GM19372 (cell line): ENCODE data around the gene ALK.

ENCODE experiments used
- ATAC-seq: cut with Tn5 transposase; IDR thresholded peaks from one replicate; pipeline ENCODE4 v1.9.1; 2021; ENCODE audit warnings: mild to moderate bottlenecking, low read depth, moderate library complexity; ENCODE audit not compliant: unreplicated experiment

The ALK gene

DNA sequence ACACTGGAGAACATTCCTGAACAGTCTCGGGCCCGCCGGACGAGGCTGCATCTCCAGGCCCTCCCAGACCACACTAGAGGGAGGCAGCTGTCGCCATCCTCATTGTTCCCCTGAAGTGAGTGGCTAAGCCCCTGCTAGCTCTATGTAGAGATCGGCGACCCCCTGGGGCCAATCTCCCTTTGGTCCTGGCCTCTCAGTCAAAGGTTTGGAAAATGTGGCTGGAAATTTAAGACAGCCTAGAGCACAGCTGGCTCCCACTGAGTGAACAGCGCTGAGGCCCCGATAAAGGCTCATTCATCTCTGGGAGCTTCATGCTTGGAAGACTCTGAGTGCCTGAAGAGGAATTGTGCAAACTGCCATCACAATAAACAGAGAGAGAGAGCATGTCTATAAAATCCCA, 445.9 kb downstream of the ALK start:
- ATAC-seq = no peak

DNA sequence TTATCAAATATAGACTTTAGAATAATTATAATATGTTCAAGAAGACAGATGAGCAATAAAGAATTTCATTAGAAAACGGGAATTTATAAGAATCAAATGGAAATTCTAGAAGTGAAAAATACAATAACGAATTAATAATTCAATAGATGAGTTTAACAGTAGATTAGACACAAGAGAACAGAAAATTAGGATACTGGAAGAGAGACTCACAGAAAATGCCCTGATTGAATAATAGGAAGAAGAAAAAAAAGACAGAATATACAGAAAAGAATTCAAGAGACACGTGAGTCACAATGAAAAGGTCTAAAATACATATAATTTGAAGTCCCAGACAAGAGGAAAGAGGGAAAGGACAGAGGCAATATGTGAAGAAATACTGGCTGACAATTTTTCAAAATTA, 451.4 kb downstream of the ALK start:
- no peak for ATAC-seq

GRCh38 chr2:29469516-29469915, 451.9 kb downstream of the ALK start:
- ATAC-seq = no peak

- no peak for ATAC-seq
Measured at GRCh38 chr2:29463181-29463900, 458.0 kb downstream of the ALK start.

DNA sequence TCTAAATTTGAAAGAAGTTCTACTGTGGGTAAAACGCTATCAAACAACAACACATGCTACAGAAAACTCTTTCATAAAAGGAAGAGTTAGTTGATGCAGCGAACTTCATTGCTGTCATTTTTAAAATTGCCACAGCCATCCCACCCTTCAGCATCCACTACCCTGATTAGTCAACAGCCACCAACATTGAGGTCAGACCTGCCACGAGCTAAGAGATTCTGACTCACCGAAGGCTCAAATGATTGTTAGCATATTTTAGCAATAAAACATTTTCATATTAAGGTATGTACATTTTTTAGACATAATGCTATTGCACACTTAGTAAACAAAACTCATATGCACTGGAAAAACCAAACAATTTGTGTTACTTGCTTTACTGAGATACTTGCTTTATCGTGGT, 459.1 kb downstream of the ALK start:
- ATAC-seq = no peak

DNA sequence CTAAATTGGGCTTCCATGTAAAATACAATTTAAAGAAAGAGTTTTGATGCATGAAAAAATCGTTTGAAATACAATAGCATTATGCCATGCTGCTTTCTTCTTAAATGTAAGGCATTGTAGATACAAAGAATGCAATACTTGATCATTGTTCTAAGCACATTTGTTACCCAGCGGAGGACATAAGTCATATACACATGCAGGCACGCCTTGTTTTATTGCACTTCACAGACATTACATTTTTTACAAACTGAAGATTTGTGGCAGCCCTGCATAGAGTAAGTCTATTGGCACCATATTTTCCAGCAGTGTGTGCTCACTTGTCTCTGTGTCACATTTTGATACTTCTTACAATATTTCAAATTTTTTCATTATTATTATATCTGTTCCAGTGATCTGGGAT, 461.2 kb downstream of the ALK start:
- no peak for ATAC-seq

DNA sequence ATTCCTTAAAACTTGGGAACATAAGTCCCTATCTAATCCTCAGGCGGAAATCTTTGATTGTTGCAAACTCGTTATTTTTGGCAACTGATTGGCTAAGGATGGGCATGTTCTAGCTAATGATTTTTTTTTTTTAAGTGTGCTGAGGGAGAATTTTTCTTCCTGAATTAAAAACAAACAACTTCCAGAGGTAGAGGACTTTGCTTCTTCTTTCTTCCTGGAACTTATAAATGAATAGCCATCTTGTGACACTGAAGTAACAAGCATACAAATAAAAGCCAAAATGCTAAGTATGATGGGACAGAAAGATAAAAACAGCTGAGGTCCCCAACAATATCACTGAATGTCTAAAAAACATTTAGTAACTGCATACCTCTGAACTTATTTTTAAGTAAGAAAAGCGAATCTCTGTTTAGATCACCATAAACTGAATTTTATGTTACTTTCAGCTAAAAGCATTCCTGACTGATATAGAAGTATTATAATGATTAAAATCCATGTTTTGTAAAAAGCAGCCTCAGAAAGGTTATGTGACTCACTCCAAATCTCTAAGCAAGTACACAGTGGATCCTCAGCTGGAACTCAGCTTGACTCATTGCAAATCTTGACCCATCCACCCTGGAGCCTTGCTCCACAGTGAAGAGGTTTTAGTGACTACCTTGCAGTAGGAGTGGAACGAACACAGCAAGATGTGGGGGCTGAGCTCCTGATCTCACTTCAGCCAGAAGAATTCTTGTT, 461.8 kb downstream of the ALK start:
- ATAC-seq = no peak

DNA sequence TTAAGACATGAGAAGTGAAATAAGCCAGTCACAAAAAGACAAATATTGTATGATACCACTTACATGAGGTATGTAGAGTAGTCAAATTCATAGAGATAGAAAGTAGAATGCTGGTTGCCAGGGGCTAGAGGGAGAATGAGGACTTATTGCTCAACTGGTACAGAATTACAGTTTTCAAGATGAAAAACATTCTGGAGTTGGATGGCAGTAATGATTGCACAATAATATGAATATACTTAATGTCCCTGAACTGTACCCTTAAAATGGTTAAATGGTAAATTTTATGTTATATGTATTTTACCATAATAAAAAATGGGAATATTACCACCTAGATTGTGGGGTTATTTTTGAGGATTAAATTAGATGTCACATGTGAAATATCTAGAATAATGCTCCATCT, 465.0 kb downstream of the ALK start:
- ATAC-seq = no peak

- ATAC-seq = no peak
Measured at GRCh38 chr2:29455200-29455860, 466.1 kb downstream of the ALK start.

DNA sequence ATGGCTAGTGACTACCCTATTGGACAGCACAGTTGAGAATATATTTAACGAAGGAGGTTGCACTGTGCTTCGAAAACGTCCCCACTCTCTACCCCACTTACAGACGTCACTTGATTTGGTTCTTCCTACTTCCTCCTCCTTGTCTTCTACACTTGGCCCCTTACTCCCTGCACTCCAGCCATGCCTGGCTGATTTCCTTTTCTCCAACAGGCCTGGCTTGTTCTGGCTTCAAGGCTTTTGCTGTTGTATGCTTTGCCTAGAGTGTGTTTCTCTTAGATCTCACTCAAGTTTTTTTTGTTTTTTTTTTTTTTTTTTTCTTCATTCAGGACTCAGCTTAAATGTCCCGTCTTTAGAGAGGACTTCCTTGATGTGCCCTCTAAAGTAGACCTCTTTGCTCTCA, 469.4 kb downstream of the ALK start:
- ATAC-seq = no peak

DNA sequence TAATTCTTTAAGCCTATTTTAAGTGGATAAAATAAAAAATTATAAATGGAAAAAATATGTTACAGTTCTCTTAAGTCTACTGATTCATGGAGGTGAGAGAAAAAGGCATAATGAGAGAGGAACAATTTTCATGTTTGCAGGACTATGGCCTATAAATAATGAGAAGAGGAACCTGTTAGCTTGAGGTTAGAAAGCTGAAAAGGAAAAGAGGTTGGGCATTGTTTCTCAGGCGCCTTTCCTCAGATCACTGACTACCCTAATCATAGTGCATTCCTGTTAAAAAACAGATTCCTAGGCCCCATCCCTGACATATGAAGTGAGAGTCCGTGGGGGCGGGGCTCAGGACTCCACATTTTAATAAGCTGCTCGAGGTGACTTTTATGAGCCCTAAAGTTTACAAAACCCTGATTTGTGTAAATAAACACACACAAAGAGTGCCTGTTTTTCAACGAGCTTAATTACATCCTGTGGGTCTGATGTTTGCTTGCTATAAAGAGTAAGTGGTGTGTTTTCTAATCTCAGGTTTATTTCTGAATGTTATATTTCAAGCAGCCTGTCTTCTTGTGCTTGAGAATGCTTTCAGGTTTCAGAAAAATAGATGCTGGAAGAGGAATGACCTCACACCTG, 470.7 kb downstream of the ALK start:
- no peak for ATAC-seq

DNA sequence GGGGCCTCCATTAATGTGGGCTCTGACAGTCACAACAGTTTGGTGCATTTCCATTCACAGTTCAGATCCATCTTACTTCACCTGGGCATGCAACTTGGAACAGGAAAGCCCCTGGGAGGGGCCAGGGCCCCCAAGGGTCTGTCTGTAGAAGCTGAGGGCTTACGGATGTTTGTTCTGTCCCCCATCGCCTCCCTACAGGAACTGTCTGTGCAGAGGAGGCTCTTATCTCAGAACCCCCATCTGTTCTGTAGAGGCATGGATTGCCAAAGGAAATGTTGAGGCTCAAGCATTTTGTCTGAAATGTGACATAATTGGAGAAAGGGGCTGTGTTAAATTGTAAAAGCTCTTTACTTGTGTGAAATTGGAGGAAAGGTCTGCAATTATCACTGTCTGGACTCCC, 471.9 kb downstream of the ALK start:
- ATAC-seq = no peak

DNA sequence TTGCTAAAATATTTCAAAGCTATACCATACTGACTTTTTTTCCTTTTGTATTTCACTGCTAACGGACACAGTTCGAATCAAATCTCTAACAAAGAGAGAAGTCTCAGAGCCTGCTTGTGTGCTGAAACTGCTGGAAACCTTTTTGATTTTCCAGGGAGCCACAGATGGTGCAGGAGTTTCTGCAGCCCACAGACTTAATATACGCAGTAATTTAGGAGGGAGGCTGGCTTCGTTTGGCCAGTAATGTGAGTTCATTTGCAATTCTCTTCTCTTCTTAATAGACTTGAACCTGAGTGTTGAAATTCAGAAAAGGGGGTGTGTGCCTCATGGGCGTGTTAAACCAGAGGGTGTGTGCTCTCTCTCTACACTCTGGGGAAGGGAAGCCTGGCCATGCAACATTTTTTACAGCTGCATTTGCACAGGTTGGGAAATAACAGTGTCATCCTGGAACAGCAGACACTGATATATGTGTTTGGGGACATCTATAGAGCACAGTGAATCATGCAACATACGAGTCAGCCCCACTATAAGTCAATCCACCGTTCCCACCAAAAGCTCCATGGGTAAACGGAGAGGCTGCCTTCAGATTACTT, 473.2 kb downstream of the ALK start:
- ATAC-seq = no peak

GRCh38 chr2:29447513-29447912, 473.9 kb downstream of the ALK start:
- no peak for ATAC-seq

DNA sequence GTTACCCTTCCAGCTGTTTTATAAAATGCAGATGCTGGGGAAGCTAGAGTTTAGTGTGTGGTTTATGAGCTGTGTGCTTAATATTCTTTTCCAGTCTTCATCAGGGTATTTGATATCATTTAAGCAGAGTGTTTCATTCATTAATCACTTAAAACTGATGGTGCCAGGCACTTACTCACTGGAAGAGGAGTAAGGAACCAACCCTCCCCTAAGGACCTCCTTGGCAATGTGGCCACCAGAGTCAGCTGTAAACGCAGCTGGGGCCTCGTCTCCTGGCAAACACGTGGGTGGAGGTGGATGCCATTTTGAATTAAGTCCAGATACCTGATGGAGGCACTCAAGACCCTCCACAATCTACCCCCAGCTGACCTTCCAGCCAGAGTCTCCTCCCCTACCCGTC, 474.5 kb downstream of the ALK start:
- no peak for ATAC-seq

GRCh38 chr2:29444150-29444549, 477.2 kb downstream of the ALK start:
- no peak for ATAC-seq

GRCh38 chr2:29443627-29444026, 477.8 kb downstream of the ALK start:
- ATAC-seq = no peak

- no peak for ATAC-seq
Measured at GRCh38 chr2:29443151-29443550, 478.2 kb downstream of the ALK start.

DNA sequence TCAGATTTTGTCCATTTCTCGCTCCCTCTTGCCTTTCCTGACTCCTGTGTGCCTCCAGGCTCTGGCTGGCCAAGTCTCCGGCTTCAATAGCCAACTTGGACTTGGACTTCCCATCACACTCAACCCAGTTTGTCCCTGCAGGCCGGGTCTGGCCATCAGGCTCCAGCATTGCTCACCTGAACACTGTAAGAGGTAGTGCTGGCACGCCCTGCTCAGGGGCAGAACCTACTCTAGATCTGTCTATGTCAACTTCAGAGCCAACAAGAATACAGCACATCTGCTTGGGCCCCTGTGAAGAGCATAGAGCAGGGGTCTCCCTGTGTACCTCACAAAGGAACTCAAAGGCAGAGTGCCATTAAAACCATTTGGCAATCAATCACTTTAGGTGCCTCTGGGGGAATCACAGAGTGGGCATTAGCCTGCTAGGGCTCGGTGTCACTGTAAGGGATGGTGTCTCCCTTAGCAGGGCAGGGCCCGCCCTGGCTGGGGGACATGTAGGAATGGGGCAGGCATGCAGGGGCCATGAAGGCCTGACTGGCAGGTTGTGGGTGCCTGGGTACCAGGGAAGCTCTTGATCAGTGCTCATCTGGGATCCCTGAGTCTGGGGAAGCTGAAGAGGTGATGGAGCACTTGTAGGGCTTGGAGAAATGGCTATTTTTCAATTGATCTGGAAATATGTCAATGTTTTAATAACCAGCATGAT, 480.3 kb downstream of the ALK start:
- no peak for ATAC-seq

GRCh38 chr2:29433920-29434319, 487.5 kb downstream of the ALK start:
- no peak for ATAC-seq
